ENCODE results near the gene IRF2.

DNA sequence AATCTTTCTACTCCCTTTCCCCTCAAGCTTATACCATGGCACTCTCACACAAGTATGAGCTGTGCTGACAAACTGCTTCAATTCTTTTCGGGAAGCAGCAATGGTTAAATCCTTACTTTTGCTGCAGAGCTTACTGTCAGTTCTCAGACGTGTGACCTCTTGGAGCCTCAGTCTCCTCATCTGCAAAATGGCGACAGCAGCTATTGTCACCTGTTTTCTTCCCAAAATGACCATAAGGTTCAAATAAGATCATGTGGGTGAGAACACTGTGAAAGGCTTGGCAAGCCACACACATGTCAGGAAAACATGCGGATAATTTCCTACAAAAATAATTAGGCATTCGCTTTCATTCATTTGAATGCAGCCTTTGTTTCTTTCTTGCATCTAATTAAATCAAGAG lies 36.8 kb upstream of the IRF2 start:
- TF ChIP-seq POLR2A (IDR thresholded peaks at IDR 0.05; ENCODE audit: low read length), result no peak
- no peak for TF ChIP-seq RNF2 (IDR thresholded peaks at IDR 0.05; ENCODE audit: borderline replicate concordance, low read depth)
- TF ChIP-seq CTCF (IDR thresholded peaks at IDR 0.05), result no peak
- no peak for TF ChIP-seq JUN (IDR thresholded peaks at IDR 0.05)
- TF ChIP-seq JUNB (IDR thresholded peaks at IDR 0.05), result no peak
- TF ChIP-seq HDAC2 (IDR thresholded peaks at IDR 0.05), result no peak
- TF ChIP-seq MAFK (IDR thresholded peaks at IDR 0.05; ENCODE audit: partially characterized antibody), result no peak
- TF ChIP-seq REST (IDR thresholded peaks at IDR 0.05), result no peak
- no peak for TF ChIP-seq MYC (IDR thresholded peaks at IDR 0.05; ENCODE audit: borderline replicate concordance, low read length)
- TF ChIP-seq, protein P1, sequence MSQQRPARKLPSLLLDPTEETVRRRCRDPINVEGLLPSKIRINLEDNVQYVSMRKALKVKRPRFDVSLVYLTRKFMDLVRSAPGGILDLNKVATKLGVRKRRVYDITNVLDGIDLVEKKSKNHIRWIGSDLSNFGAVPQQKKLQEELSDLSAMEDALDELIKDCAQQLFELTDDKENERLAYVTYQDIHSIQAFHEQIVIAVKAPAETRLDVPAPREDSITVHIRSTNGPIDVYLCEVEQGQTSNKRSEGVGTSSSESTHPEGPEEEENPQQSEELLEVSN (IDR thresholded peaks at IDR 0.05; ENCODE audit: borderline replicate concordance, low read depth), result no peak
